HL-60 (cell line): ENCODE data around the gene PITX1.

Experiments used
- CTCF ChIP-seq: IDR thresholded peaks from one replicate; pipeline ENCODE4 v1.5.1; 2011; ENCODE audit warnings: low read length, control low read depth, inconsistent platforms; ENCODE audit not compliant: insufficient read depth
- GABPA ChIP-seq: IDR thresholded peaks from 2 replicates; pipeline ENCODE4 v1.6.1; 2012; ENCODE audit warnings: low read depth
- POLR2AphosphoS5 ChIP-seq: IDR thresholded peaks from 2 replicates; pipeline ENCODE4 v1.6.1; 2012; ENCODE audit warnings: low read depth

- TF ChIP-seq CTCF (no peak), POLR2AphosphoS5 (no peak), GABPA (no peak)
Observed at GRCh38 chr5:135024956-135025729, 8.9 kb downstream of the PITX1 start.
